Stimulated activated CD4-positive, alpha-beta T cell treated with anti-CD3 and anti-CD28 coated beads, Interleukin-2, amount 100 ng/mL, for 48 hours (primary cell): ENCODE data around the gene HRH2.
"Not testable (repeated sequence)": the region's sequence is repeated elsewhere in the genome, so short reads cannot be mapped to it uniquely, and the experiment has no call there.

Experiments
- DNase-seq, 2 donors: peaks; one replicate each; pipeline ENCODE4 v3.0.0-alpha.2; 2020

Gene HRH2

DNA sequence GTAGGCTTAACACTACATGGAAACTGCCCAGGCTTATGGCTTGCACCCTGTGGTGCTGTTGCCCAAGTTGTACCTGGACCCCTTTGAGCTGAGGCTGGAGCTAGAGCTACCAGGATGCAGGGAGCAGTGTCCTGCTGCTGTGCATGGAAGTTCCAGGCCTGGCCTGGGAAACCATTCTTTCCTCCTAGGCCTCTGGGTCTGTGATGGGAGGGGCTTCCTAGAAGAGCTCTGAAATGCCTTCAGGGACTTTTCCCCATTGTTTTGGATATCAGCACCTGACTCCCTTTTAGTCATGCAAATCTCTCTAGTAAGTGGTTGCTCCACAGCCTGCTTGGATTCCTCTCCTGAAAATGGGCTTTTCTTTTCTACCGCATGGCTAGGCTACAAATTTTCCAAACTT, 7.9 kb upstream of the HRH2 start:
- DNase-seq: no peak

DNA sequence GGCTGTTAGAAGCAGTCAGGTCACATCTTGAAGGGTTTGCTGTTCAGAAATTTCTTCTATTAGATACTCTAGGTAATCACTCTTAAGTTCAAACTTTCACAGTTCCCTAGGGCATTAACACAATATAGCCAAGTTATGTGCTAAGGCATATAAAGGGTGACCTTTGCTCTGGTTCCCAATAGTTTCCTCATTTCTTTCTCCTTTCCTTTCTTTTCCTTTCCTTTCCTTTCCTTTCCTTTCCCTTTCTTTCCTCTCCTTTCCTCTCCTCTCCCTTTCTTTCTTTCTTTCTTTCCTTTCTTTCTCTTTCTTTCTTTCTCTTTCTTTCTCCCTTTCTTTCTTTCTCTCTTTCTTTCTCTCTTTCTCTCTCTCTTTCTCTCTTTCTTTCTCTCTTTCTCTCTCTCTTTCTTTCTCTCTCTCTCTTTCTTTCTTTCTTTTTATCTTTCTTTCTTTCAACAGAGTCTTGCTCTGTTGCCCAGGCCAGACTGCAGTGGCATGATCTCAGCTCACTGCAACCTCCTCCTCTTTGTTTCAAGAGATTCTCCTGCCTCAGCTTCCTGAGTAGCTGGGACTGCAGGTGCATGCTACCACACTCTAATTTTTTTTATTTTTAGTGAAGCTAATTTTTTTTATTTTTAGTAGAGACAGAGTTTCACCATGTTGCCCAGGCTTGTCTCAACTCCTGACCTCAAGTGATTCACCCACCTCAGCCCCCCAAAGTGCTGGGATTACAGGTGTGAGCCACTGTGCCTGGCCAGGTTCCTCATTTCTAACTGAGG, 7.3 kb upstream of the HRH2 start:
- not testable (repeated sequence) for DNase-seq

DNA sequence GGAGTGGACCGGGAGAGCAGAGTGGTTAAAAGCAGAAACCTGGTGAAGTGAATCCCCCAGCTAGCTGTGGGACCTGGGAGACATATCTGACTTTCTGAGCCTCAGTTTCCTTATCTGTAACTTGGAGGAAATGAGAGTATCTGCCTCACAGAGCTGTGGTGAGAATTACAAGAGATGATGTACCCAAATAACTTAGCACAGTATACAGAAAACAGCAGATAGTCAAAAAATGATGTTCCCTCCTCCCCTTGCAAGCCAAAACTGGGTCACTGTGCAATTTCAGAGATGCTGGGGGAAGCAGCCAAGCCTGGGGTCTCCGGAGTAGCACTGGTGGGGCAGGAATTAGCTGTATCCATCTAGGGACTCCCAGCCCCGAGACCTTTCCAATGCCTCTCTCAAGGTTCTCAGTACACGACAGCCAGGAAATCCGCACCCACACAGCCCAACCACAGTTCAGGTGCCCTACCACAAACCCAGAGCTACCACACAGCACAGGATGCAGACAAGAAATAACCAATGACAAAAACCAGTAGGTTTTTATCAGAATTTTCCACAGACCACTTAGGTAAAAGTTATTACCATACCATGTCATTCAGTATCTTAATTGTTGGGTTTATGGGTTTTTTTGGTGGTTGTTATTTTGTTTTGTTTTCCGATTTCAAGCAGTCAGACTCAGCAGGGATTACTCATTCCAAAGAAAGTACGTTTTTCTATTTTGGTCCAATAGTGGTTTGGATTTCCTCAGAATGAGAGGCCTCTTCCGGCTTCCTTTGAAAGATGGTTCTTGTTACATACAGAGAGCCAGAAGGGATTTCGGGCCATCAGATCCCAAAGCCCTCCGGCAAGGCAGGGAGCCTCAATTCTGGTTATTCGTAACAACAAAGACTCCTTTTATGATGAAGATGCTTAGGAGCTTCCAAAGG, 4.9 kb upstream of the HRH2 start:
- DNase-seq: peak; percentile 64

DNA sequence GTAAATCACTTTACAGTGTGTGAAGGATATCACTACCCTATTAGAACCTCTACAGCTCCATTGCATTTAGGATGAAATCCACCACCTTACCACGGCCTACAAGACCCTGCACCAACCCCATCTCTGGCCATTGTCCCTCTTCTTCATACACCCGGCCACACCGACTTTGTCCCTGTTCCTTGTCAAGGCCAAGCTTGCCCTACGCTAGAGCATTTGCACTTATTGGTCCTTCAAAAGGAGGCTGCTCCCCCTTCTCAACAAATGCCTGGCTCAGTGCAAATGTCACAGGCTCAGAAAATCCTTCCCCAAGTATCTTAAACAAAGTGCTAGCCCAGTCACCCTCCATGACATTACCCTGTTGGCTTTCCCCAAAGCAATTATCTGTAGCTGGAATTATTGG, 4.1 kb upstream of the HRH2 start:
- no peak for DNase-seq

DNA sequence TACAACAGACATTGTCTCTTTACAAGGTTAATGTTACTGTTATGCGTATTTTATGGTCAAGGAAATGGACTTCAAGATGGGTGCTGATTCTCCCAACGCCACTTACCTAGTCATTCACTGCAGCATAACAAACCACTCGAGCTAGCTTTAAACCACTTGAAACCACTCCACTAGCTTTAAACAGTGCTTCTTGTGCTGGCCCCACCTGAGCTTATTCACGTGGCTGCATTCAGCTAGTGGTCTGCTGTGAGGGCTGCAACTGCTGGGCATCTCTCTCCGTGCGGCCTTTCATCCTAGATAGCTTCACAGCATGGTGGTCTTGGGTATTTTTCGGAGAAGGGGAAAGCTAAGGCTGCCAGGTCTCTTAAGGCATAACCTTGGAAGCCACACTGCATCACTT, 3.5 kb upstream of the HRH2 start:
- no peak for DNase-seq

DNA sequence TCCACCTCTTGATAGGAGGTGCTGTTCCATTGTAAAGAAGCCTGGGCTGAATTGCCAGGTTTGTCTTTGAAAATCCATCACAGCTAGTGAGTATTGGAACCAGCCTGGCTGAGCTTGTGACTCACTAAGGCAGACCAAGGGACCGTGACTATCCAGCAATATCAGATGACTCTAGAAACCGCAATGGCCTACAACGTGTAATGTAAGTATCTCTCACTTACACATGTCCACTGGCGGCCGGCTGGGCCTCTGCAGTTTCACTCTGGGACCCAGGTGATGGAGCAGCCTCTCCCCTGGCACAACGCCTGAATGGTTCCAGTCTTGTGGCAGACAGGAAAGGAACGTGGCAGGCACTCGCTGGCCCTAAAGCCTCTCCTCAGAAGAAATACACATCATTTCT, 3.1 kb upstream of the HRH2 start:
- no peak for DNase-seq

DNA sequence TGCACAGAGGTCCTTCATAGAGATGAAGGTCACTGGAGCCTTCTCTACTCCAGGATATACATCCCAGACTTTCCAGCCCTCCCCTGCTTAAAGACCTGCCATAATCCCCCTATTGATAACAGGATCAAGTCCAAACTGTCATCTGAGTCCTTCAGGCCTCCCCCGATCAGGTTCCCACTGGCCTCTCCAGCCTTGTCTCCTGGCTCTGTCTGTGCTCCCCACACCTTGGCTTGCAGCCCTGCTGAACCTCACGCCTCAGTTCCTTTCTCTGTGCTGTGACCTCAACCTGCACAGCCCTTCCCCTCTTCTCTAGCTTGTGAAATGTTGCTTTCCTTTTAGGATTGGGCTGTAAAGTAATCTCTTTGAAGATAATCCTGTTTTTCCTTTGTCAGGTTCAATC, 2.5 kb upstream of the HRH2 start:
- DNase-seq: no peak

DNA sequence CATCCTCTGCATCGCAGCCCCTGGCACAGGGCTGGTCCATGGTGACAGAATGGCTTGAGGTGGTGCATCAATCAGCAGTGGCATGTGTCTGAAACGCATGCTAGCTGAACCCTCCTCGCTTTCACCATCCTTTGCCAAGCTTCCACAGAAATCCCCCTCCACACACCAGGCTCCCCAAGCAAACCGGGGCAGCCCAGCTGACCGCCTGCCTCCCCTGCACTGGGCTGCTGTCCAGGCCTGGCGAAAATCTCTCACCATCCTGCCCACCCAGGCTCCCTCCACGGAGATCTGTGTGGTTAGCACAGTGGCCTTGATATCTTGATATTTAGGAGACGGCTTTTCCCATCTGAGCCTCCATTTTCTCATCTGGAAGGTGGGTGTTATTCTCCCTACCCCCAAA, 905 bp upstream of the HRH2 start:
- DNase-seq: no peak

DNA sequence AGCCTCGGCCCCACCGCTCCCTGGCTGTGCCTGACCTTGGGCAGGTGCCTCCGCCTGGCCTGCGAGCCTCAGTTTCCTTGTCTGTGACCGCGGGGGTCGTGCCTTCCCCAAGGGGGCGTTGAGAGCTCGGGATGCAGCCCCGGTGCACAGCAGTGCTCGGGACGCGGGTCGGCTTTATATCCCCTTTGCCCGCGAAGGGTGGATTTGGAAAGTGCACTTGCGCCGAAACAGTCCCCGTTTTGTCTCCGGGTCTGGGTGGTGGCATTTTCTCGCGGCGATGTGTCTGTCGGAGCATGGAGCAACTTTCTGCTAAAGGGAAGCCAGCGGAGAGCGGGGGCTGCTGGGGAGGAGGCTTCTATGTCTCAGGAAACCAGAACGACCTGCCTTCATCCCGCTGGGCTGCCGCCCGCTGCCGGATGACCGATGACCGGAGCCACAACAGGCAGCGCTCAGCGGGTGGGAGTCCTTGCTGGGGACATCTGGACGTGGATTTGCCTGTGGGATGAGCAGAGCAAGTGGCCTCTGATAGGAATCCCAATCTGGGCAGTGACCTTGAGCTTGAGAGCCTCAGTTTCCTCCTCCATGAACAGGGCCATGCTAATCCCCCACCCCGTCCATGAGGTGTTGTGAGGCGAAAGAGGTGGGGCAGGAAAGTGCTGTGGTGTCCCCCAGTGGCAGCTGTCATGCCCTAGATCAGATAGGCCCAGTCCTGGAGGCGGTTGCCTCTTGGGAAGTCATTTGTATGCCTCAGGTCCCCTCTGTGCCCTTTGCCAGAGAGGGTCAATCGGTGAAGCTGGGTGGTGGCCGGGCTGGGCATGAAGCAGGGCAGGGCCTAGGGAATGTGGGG, 651 bp downstream of the HRH2 start:
- DNase-seq: no peak

DNA sequence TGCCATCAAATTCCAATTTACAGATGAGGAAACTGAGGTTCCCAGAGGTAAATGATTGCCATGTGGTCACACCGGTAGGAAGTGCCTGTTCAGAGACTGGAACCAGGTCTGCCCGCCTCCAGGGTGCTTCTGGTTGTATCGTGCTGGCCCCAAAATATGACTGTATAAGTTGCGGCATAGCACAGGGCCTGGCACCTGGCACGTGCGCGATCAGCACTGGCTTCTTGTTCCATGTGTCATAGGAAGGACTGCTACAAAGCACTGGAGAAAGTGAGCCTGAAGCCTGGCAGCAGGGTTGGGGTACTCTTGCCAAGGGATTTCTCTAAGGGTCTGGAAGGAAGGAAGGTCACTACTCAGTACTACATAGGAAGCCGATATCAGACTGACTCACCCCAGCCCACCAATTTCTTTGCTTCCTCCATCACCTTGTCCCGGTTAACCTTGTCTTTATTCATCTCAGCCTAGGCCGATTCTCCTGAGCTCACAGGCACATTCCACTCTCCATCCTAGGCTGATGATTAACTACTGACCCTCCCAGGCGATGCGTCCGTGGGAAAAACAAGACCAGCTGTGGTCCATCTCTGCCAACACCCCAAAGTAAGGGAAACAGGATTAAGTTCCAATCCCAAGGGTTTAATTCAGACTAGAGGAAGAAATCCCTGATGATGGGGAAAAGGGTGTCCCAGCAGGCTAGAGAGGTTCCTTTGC, 1.8 kb downstream of the HRH2 start:
- DNase-seq: no peak

DNA sequence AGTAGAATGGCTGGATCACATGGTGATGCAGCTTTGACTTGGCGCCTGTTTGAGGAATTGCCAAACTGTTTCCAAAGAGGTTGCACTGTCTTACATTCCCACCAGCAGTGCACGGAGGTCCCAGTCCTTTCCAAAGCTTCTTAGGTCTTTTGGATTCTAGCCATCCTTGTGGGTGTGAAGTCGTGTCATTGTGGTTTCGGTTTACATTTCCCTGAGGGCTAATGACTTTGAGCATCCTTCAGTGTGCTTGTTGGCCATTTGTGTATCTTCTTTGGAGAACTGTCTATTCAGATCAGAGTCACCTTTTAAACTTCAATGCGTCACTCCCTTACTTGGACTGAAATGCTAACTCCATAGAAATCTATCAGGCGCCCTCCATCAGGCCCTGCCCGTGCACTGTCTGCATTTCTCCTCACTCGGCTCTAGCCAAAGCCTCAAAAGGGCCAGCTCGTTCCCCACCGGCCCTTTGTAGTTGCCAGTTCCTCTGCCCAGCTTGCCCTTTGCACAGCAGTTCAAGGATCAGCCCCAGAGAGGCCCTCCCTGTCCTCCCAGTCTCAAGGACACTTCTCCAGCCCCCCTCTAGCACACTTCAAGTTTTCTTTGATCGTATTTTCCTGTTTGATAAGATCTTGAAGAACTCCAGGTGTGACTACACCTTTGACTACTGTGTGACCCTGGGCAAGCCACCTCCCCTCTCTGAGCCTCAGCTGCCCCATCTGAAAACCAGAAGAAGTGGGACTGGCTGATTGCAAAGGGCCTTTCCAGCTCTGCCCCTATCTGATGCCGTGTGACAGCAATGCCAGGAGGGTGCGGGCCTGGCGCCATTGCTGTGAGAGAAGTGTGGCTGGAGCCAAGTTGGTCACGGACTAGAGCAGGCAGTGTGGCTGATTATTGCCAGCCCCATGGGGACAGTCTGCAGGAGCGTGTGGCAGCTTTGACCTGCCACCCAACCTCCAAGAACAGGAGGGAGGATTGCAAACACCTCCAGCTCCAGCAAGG, 5.6 kb downstream of the HRH2 start:
- DNase-seq: no peak

DNA sequence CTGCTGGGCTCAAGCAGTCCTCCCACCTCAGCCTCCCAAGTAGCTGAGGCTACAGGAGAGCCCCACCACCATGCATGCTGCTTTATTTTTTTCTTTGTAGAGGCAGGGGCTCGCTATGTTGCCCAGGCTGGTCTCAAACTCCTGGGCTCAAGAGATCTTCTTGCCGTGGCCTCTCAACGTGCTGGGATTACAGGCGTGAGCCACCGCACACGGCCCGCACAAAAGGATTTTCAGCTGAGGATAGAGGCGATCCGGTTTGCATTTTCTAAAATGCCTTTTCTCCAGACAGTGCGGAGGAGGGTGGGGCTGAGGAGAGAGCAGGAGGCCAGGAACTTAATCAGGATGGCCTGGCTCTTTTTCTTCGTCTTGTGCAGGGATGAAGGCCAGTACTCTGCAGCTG, 6.9 kb downstream of the HRH2 start:
- DNase-seq: no peak

DNA sequence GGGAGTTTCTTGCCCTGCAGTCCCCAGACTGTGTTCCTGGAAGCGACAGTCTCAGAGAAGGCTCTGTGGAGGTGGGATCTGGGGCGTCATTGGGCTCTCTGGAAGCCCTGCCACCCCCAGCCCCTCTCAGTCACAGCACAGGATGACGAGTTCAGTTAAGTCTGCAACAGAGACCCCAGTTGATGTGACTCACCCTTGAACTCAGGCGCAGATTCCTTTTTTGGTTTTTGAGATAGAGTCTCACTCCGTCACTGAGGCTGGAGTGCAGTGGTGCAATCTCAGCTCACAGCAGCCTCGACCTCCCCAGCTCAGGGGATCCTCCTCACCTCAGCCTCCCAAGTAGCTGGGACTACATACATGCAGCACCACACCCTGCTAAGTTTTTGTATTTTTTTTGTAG, 8.3 kb downstream of the HRH2 start:
- no peak for DNase-seq

DNA sequence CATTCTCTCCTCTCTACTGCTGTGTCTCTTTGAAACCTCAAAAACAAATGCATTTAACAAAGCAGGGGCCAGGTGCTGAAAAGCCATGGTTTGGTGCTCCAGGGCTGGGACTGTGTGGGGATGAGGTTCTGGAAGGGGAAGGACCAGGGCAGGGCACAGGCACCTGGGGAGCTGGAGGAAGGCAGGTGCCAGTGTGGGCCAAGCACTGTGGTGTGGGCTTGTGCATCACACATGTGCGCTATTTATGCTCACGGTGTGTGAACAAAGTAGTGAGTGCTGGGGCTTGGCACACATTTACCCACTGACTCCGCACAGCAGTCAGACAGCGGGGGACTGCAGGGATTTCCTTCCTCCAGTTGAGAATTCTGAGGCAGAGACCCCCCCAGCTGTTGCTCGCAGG, 10.1 kb downstream of the HRH2 start:
- DNase-seq: no peak

DNA sequence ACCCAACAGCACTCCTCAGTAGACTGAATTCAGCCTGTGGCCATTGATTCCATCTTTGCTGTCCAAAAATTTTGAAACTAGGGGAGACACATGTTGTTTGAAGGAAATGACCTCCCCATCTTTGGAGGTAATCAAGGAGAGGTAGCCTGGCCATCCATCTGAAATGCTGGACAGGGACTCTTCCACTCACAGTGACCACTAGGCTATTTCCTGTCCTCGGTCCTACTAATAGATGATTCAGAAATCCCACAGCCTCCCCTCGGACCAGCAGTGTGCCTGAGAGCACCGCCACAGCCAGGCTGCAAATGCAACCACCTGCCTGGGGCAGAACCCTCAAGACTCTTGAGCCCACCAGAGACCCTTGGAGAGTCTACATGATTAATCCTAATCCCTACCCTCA, 12.5 kb downstream of the HRH2 start:
- no peak for DNase-seq

DNA sequence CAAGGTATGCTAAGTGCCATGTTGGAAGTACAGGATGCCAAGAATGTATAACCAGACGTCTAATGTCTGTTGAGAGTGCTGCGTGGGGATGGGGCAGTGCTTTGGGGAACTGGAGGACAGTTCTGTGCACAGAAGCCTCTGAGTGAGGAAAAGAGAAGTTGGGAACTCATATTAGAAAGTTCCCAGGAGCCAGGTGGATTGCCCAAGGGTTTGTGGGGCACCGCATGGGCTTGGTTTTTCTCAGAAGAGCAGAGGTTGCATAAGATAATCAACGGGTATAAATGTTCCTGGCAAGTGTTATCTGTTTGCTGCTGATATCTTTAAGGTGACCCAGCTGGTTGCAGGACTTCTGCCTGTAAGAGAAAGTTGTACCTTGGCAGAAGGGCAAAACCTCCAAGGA, 13.1 kb downstream of the HRH2 start:
- no peak for DNase-seq

DNA sequence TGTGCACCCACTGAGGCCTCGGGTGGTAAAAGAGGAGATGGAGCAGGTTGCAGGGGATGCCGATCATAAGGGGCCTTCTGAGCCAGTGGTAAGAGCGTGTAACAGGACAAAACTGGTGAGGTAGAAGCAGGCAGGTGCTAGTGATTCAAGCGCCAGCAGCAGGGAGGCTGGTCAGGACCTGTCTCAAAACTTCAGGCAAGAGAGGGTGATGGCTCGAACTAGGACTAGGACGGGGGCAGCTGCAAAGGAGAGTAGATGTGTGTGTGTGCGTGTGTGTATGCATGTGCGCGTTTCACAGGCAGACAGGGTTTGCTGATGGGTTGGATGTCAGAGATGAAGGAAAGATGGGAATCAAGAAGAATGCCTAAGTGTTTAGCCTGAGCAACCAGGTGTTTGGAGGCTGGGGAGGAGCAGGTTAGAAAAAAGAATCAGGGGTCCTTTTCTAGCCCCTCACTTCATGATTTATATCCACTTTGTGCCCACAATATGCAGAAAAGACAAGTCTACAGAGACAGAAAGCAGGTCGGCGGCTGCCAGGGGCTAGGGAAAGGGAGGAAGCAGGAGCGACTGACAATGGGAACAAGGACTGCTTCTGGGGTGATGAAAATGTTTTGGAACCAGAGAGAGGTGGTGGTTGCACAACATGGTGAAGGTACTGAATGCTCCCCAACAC, 15.2 kb downstream of the HRH2 start:
- DNase-seq: no peak

DNA sequence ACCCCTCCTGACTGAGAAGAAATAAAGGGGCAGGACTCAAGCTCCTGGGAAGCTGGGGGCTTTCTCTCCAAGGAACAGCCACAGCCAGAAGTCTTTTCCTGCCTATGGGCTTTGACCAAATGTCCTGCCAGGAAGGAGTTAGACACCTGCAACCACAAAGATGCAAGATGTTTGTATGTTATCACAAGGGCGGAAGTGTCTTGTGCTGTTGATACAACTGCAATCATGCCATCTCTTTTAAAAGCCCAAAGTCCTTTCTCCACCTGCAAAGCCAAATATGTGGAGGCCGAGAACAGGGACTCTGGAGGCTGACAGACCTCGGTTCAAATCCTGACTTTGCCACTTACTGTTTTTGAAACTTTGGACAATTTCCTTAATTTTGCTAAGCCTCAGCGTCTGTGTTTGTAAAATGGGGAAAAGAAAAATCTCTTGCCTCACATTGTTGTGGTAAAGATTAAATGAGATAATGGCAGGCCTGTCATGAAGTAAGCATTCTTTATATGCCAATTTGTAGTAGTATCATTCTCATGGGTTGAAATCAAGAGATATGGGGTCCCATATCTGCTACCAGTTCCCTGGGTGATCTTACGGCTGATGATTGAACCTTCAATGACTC, 17.0 kb downstream of the HRH2 start:
- DNase-seq: no peak

DNA sequence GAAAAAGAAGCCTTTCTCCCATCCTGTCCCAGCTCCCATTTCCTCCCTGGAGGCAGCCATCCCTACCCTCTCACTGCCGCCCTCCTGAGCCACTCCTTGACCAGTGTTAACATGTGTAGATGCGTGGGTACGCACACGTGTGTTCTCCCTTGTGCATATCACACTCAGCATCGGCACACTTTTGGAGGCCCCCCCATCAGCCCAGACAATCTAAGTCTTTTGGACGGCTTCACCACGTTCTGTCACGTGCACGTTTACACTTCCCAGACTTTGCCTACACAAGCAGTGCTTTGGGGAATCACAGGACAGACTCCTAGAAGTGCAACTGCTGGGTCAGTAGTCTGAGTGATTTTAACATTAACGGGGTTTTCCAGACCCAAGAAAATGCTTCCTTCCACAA, 18.0 kb downstream of the HRH2 start:
- no peak for DNase-seq

DNA sequence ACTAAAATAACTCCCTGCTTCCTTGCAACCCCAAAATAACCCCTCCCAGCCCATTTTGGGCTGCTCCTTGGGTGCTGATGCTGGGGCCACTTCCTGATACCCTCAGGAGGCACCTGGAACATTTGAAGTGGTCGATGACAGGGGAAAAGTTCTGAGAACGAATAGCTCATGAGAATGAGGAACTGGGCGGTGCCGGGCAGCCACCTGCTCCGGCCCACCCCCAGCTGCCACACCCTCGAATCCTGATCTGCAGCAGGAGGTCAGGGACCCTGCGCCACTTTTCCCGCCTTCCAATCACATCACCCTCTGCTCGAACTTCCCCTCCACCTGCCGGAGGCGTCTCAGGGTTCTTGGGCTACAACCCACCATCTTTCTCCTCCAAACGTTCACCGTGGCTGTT, 19.7 kb downstream of the HRH2 start:
- DNase-seq: no peak
